Measurements from ENCODE around the gene PURA. TPM values are rescaled to one million over a fixed set of nuclear protein-coding genes. Genes with fewer than 3 reads are reported as not detected.

PURA gene
- total RNA-seq, 2 experiments from 2014 or later, result 12.3 to 15.4 TPM

GRCh38 chr5:140111859-140112551 lies 1.9 kb upstream of the PURA start:
- Mint-ChIP-seq H3K4me1 (peaks cover 55% of the 10 kb centered on the region), H3K9me3 (ENCODE audit: low read depth) (no peaks in the 10 kb centered on the region), H3K27ac (peak overlapping the region; percentile 28), H3K4me3 (peak overlapping the region; percentile 3), H3K36me3 (peaks cover 7% of the 10 kb centered on the region), H3K27me3 (peaks cover 18% of the 10 kb centered on the region)
- ATAC-seq (no peak), DNase-seq (no peak)
- CTCF ChIA-PET, result interaction anchor here (1.0 to 12.4 kb wide), 4 partner anchors 9 to 42 kb away, joined by 3 to 130 read pairs (median 4); no protein-coding TSS in a partner anchor

GRCh38 chr5:140112685-140113179 lies 1.2 kb upstream of the PURA start:
- no peak for DNase-seq
- Mint-ChIP-seq H3K27me3 (peaks cover 18% of the 10 kb centered on the region), H3K36me3 (peaks cover 7% of the 10 kb centered on the region), H3K4me3 (peak overlapping the region; percentile 93), H3K4me1 (peaks cover 58% of the 10 kb centered on the region), H3K27ac (peak overlapping the region; percentile 95), H3K9me3 (ENCODE audit: low read depth) (no peaks in the 10 kb centered on the region)
- ATAC-seq, result no peak
- CTCF ChIA-PET, result interaction anchor here (0.9 to 12.4 kb wide), 5 partner anchors 8 to 42 kb away, joined by 3 to 130 read pairs (median 4); no protein-coding TSS in a partner anchor

GRCh38 chr5:140113180-140113698 lies 670 bp upstream of the PURA start:
- Mint-ChIP-seq H3K4me3 (peak overlapping the region; percentile 93), H3K27ac (peak overlapping the region; percentile 95), H3K9me3 (ENCODE audit: low read depth) (no peaks in the 10 kb centered on the region), H3K36me3 (peaks cover 7% of the 10 kb centered on the region), H3K27me3 (peaks cover 18% of the 10 kb centered on the region), H3K4me1 (peaks cover 63% of the 10 kb centered on the region)
- peak; percentile 58 for DNase-seq
- ATAC-seq, result peak; percentile 1
- CTCF ChIA-PET, result interaction anchor here (0.9 to 12.4 kb wide), 4 partner anchors 8 to 40 kb away, joined by 3 to 130 read pairs (median 8); no protein-coding TSS in a partner anchor

- Mint-ChIP-seq H3K27ac (peak overlapping the region; percentile 95), H3K4me3 (peak overlapping the region; percentile 93), H3K27me3 (peaks cover 14% of the 10 kb centered on the region), H3K36me3 (peaks cover 7% of the 10 kb centered on the region), H3K9me3 (ENCODE audit: low read depth) (no peaks in the 10 kb centered on the region), H3K4me1 (peaks cover 58% of the 10 kb centered on the region)
- ATAC-seq (peak; percentile 38), DNase-seq (peak; percentile 70)
- CTCF ChIA-PET, result interaction anchor here (0.5 to 12.4 kb wide), 9 partner anchors 7 to 595 kb away, joined by 3 to 130 read pairs (median 7); no protein-coding TSS in a partner anchor
These were observed 654 bp downstream of the PURA start for GRCh38 chr5:140114341-140115185.

- peak overlapping the region; percentile 95 for H3K27ac Mint-ChIP-seq
- no peaks in the 10 kb centered on the region for H3K9me3 Mint-ChIP-seq (ENCODE audit: low read depth)
- H3K36me3 Mint-ChIP-seq, result peaks cover 7% of the 10 kb centered on the region
- peaks cover 12% of the 10 kb centered on the region for H3K27me3 Mint-ChIP-seq
- H3K4me3 Mint-ChIP-seq, result peak overlapping the region; percentile 93
- H3K4me1 Mint-ChIP-seq, result peaks cover 55% of the 10 kb centered on the region
- ATAC-seq (no peak), DNase-seq (no peak)
- CTCF ChIA-PET, result interaction anchor here (0.5 to 12.4 kb wide), 9 partner anchors 8 to 596 kb away, joined by 3 to 130 read pairs (median 4); no protein-coding TSS in a partner anchor
These were observed 1.2 kb downstream of the PURA start for GRCh38 chr5:140115186-140115500.

- peaks cover 50% of the 10 kb centered on the region for H3K4me1 Mint-ChIP-seq
- H3K27me3 Mint-ChIP-seq, result peaks cover 9% of the 10 kb centered on the region
- DNase-seq (no peak), ATAC-seq (no peak)
- H3K27ac Mint-ChIP-seq, result no peak overlapping the region
- CTCF ChIA-PET, result interaction anchor here (0.7 to 12.4 kb wide), 3 partner anchors 17 to 38 kb away, joined by 3 to 130 read pairs (median 3); no protein-coding TSS in a partner anchor
- peak overlapping the region; percentile 28 for H3K4me3 Mint-ChIP-seq
- peaks cover 7% of the 10 kb centered on the region for H3K36me3 Mint-ChIP-seq
- H3K9me3 Mint-ChIP-seq (ENCODE audit: low read depth), result no peaks in the 10 kb centered on the region
These were observed 2.8 kb downstream of the PURA start for GRCh38 chr5:140116716-140117115.

GRCh38 chr5:140117523-140117922 lies 3.6 kb downstream of the PURA start:
- DNase-seq, result no peak
- Mint-ChIP-seq H3K4me1 (peaks cover 47% of the 10 kb centered on the region), H3K9me3 (ENCODE audit: low read depth) (no peaks in the 10 kb centered on the region), H3K36me3 (peaks cover 7% of the 10 kb centered on the region), H3K27ac (no peak overlapping the region), H3K4me3 (no peak overlapping the region), H3K27me3 (peaks cover 2% of the 10 kb centered on the region)
- ATAC-seq, result no peak
- CTCF ChIA-PET, result interaction anchor here (0.9 to 12.4 kb wide), 2 partner anchors 25 to 37 kb away, joined by 3 to 130 read pairs; no protein-coding TSS in a partner anchor

GRCh38 chr5:140118302-140118936 lies 4.5 kb downstream of the PURA start:
- Mint-ChIP-seq H3K27me3 (no peaks in the 10 kb centered on the region), H3K4me1 (peaks cover 44% of the 10 kb centered on the region), H3K36me3 (peaks cover 7% of the 10 kb centered on the region), H3K9me3 (ENCODE audit: low read depth) (no peaks in the 10 kb centered on the region), H3K27ac (no peak overlapping the region), H3K4me3 (no peak overlapping the region)
- CTCF ChIA-PET, result interaction anchor here (0.7 to 12.4 kb wide), 6 partner anchors 9 to 331 kb away, joined by 3 to 130 read pairs (median 3); no protein-coding TSS in a partner anchor
- ATAC-seq, result no peak
- DNase-seq, result no peak

- H3K4me1 Mint-ChIP-seq, result peaks cover 19% of the 10 kb centered on the region
- CTCF ChIA-PET, result interaction anchor here (1.0 kb wide), 1 partner anchor 18 kb away, joined by 3 read pairs; no protein-coding TSS in a partner anchor
These were observed 11.7 kb downstream of the PURA start, which contains the start of gene IGIP for GRCh38 chr5:140125637-140126036. TSS of gene IGIP (plus strand) at chr5:140125937. CDS start at chr5:140128477, 2,540 bp downstream.

GRCh38 chr5:140126315-140127012 lies 12.6 kb downstream of the PURA start:
- no peak for ATAC-seq
- CTCF ChIA-PET, result interaction anchor here (0.6 to 1.2 kb wide), 2 partner anchors 19 to 80 kb away, joined by 3 to 4 read pairs; no protein-coding TSS in a partner anchor
- no peak overlapping the region for H3K4me3 Mint-ChIP-seq
- H3K27me3 Mint-ChIP-seq, result no peaks in the 10 kb centered on the region
- H3K9me3 Mint-ChIP-seq (ENCODE audit: low read depth), result no peaks in the 10 kb centered on the region
- peaks cover 24% of the 10 kb centered on the region for H3K4me1 Mint-ChIP-seq
- H3K27ac Mint-ChIP-seq, result no peak overlapping the region
- H3K36me3 Mint-ChIP-seq, result peaks cover 1% of the 10 kb centered on the region
- no peak for DNase-seq

More at GRCh38 chr5:140125637-140126036, 11.7 kb downstream of the PURA start, which contains the start of gene IGIP:
- Mint-ChIP-seq H3K27ac (no peak within 1 kb of the TSS), H3K9me3 (ENCODE audit: low read depth) (no peaks in the 10 kb centered on the region), H3K27me3 (no peaks in the 10 kb centered on the region), H3K4me3 (no peak within 1 kb of the TSS), H3K36me3 (peaks cover 1% of the 10 kb centered on the region)
- ATAC-seq (no peak), DNase-seq (no peak)

GRCh38 chr5:140128376-140128775 lies 14.5 kb downstream of the PURA start:
- Mint-ChIP-seq H3K27me3 (no peaks in the 10 kb centered on the region), H3K4me1 (peaks cover 28% of the 10 kb centered on the region), H3K9me3 (ENCODE audit: low read depth) (no peaks in the 10 kb centered on the region), H3K27ac (no peak overlapping the region), H3K36me3 (peaks cover 1% of the 10 kb centered on the region), H3K4me3 (no peak overlapping the region)
- no peak for DNase-seq
- CTCF ChIA-PET, result interaction anchor here (0.5 to 1.2 kb wide), 2 partner anchors 14 to 42 kb away, joined by 3 to 4 read pairs; no protein-coding TSS in a partner anchor
- ATAC-seq, result no peak

Data from activated CD8-positive, alpha-beta memory T cell treated with anti-CD3 and anti-CD28 coated beads, Interleukin-2, amount 10 ng/mL, durations not matched to agents 7 days and 5 days (primary cell).